HT1080 (cell line): ENCODE measurements around the gene TNRC6C. TPM values are rescaled to one million over a fixed set of nuclear protein-coding genes. Genes with fewer than 3 reads are reported as not detected.
"Not testable (repeated sequence)": the region's sequence is repeated elsewhere in the genome, so short reads cannot be mapped to it uniquely, and the experiment has no call there.

Experiments
- DNase-seq: peaks from one replicate; pipeline ENCODE4 v3.0.0-alpha.2; 2015; ENCODE audit warnings: low read depth
- total RNA-seq: library from RNA; depleted of rRNA; stranded (reverse); fragments of >200 nt; shearing (Covaris generic); gene quantifications from 2 replicates; pipeline ENCODE4 v1.2.3, GENCODE V29; 2014

The TNRC6C gene
- total RNA-seq, 1 experiment from 2014 or later, result 2.7 TPM

DNA sequence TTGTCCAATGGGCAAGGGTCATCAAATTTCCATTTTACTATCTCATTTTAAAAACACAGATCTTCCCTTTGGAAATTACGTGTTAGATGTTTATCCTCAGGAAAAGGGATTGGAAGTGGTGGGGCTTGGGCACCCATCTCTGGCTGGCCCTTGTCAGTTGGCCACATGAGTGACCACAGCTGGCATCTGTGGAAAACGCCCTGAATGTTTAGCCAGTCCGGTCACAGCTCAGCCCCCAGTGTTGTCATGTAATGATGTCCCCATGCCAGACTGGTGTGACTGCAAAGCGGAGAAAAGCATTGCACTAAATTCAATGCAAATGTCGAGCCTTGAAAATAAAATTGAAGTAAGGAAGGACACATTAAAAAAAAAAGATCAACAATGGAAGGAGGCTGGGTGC lies 117.0 kb downstream of the TNRC6C start:
- no peak for DNase-seq

DNA sequence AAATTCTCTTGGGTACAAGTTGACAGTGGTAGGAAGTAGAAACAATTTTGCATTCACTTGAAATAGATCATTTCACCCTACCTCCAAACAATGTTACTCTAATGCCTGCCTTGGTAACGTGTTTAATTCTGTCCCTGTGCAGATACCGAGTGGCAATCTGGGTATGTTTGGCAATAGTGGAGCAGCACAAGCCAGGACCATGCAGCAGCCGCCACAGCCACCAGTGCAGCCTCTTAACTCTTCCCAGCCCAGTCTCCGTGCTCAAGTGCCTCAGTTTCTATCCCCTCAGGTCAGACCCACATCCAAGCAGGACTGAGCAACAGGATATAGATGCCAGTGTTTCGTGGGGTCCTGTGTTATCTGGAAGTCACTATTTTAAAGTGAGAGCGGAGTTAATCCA lies 120.8 kb downstream of the TNRC6C start:
- no peak for DNase-seq

DNA sequence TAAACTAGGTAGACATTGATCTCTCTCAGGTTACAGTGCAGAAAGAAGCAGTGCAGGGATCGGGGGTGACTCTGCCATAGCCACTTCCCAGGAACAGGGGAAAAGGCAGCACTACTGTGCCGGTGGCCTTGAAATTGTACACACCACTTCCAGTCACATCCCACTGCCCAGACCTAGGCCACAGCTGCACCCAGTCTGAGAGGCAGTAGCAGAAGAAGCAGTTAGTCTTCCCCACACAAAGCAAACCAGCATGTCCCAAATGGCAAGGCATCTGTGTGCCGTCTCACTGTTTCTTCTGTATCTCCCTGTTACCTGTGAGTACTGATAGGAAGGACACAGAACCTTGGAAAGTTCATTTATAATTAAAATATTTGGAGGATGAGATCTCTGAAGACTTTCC lies 123.0 kb downstream of the TNRC6C start:
- no peak for DNase-seq

DNA sequence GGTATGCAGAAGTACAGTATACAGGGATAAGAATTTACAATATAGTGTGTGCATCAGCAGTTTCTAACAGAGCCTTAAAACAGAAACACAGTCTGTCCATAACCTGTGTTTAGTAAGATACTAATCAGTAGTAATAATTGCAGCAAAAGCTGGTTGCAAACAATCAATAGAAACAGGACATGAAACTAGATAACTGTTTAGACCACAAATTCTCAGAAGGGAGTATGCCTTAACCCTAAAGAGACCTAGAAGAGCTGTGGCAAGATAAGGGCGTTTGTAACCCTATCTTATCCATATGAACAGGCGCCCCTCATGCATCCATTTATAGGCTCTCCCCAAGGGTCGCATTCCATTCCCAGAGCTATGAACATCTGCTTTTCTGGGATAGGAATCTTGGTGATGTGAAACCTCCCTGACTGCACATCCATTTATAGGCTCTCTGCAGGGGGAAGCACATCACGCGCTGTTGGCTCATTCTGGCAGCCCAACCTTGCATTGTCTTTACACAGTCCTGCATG lies 123.9 kb downstream of the TNRC6C start:
- not testable (repeated sequence) for DNase-seq

DNA sequence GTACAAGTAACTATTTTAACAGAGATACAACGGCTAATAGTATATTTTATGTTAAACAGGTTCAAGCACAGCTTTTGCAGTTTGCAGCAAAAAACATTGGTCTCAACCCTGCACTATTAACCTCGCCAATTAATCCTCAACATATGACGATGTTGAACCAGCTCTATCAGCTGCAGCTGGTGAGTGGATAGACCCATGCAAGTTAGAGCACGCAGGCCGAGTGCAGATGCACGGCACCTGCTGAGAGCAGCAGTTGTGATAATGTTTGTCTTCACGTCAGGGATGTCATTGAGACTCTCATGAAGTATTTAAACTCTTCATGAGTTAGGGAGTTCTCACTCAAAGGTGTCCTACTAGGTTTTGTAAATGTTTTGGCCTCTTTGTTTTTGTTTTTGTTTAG lies 124.5 kb downstream of the TNRC6C start:
- no peak for DNase-seq

DNA sequence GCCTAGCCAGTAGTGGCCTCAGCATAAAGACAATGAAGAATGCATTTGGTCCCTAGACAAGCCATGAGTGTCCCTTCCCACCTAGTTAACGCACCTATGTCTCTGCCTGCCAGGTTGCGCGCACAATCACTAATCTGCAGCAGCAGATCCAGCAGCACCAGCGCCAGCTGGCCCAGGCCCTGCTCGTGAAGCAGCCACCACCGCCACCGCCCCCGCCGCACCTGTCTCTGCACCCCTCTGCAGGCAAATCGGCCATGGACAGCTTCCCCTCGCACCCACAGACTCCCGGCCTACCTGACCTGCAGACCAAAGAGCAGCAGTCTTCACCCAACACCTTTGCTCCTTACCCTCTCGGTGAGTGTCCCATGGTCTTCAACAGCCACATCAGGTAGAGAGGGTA lies 128.2 kb downstream of the TNRC6C start:
- DNase-seq, result no peak

DNA sequence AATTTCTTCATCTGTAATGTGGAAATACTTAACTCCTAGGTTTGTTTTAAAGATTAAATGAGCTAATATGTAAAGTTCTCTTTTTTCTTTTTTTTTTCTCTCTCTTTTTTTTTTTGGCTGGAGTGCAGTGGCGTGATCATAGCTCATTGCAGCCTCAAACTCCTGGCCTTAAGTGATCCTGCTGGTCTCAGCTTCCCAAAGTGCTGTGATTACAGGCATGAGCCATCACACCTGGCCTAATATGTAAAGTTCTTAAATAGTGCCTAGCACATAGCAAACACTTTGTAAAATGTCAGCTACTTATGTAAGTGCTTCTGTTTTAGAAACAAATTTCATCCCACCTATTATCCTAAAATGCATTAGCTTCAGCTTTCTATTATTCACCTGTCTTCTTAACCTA lies 130.0 kb downstream of the TNRC6C start:
- DNase-seq, result no peak

DNA sequence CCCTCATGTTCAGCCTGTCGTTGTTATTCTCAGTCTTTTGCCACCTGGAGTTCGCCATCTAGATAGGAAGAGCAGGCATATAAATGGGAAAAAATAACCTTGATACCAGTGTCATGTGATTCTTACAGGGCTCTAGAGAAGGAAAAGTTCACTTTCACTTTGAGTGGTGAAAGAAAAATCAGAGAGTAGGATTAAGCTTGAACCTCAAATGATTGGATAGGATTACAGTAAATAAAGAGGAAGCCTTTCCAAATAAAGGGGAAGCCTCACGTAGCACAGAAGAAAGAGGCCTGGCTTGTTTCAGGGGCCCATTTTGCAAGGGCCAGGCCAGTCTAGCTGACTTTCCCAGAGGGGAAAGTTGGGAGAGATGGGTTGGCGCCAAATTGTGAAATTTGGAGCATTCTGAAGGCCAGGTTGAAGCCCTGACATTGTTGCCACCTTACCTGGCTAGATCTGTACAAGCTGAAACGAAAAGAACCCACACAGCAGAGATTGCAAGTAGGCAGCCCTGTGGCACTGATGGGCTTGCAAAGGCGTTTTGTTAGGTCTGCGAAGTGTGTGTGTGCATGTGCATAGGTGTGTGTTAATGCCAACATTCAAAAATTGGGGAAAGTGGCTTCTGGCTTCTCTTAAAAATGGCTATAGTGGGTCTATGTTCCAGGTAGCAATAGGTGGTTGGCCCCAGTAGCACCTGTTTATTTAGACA lies 131.2 kb downstream of the TNRC6C start:
- DNase-seq, result no peak

DNA sequence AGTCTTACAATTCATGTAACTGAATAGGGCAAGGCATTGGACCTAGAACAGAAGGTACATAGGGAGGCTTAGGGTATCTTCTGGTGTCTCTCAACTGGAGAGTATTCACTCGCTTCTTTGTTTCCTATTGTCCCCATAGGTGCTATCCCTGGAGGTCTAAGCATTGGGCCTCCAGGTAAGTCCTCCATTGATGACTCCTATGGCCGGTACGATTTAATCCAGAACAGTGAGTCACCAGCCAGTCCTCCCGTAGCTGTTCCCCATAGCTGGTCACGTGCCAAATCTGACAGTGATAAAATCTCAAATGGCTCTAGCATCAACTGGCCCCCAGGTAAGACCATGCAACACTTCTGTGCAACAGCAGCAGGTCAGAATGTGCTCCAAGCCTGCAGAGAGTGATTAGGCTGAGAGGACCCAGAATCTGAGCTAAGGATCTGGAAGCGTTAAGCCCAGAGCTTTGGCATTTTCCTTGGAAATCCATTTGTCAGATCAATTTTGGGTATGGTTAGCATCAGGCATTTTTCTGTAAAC lies 134.4 kb downstream of the TNRC6C start:
- DNase-seq, result no peak

DNA sequence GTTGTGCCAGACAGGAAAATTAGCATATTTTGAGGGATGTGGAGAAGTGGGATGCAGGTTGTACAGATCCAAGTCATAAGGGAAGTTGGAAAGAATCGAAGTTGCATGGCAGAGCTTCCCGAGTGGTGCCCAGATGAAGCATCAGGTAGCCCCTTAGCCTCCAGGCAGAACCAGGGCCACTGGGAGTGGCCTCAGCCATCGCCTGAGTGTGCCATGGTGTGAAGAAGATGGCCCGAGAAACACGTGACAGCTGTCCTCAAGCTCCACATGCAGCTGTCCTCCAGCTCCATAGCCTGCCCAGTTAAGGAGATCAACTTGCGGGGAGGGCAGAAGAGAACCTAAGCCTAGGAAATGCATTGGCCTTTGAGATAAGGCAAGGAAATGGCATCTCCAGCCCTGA lies 136.5 kb downstream of the TNRC6C start:
- DNase-seq, result no peak

DNA sequence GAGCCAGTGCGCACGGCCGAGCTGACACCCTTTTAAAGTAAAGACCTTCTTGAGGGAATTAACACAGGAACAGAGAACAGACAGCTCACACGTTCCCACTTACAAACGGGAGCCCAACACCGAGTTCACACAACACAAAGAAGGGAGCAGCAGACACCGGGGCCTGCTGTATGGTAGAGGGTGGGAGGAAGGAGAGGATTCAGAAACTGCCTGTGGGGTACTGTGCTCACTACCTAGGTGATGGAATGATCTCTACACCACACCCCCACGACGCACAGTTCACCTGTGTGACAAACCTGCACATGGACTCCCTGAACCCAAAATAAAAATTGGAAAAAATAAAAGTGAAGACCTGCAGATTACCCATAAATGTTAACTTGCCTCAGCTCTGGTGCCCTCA lies 137.6 kb downstream of the TNRC6C start:
- no peak for DNase-seq

DNA sequence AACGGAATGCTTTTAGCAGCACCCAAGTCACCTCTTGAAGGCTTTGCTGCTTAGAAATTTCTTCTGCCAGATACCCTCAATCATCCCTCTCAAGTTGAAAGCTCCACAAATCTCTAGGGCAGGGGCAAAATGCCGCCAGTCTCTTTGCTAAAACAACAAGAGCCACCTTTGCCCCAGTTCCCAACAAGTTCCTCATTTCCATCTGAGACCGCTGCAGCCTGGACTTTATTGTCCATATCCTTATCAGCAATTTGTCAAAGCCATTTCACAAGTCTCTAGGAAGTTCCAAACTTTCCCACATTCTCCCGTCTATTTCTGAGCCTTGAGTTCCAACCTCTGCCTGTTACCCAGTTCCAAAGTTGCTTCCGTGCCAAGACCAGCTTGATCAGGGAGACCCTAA lies 142.6 kb downstream of the TNRC6C start:
- DNase-seq, result no peak

DNA sequence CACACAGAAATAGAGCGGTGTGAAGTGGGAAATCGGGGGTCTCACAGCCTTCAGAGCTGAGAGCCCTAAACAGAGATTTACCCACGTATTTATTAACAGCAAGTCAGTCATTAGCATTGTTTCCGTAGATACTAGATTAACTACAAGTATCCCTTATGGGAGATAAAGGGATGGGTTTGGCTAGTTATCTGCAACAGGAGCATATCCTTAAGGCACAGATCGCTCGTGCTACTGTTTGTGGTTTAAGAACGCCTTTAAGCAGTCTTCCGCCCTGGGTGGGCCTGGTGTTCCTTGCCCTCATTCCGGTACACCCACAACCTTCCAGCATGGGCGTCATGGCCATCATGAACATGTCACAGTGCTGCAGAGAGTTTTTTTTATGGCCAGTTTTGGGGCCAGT lies 143.0 kb downstream of the TNRC6C start:
- DNase-seq, result no peak

DNA sequence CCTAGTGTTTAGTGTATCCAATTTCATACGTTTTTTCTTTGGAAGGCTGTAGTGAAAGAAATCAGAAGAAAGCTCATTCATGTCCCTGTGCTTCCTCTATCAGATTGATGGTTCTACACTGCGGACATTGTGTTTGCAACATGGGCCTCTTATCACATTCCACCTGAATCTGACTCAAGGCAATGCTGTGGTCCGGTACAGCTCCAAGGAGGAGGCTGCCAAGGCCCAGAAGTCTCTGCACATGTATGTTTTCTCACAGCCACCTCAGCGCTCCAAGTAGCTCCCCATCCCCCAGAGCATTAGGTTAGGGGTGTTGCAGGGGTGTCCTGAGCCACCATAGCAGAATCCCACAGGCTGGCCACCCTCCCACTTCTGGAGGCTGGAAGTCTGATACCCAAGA lies 144.8 kb downstream of the TNRC6C start:
- no peak for DNase-seq

DNA sequence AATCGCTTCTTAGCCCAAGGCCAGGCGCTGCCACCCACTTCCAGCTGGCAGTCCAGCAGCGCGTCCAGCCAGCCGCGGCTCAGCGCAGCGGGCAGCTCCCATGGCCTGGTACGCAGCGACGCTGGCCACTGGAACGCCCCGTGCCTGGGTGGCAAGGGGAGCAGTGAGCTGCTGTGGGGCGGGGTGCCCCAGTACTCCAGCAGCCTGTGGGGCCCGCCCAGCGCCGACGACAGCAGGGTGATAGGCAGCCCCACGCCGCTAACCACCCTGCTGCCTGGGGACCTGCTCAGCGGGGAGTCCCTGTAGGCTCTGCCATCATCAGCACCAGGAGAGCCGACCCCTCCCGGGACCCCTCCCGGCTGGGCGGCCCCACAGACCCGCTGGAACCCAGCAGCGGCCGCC lies 146.0 kb downstream of the TNRC6C start:
- DNase-seq, result no peak

DNA sequence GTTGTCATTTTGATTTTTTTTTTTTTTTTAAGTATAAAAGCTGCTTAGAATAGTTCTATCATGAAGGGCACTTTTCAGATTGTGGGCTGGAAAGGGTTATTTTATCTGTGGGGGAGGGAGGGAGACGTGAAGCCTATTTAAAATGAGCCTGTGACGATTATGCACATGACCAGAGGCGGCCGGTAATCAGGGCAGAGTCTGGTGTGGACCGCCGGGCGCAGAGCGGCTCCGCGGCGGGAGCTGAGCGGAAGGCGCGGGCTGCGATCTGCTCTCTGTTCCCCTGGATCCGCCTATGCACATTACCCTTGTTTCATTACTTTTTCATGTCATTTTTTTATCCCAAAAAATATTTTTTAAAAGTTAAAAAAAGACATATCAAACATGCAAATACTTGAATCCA lies 146.6 kb downstream of the TNRC6C start:
- no peak for DNase-seq

DNA sequence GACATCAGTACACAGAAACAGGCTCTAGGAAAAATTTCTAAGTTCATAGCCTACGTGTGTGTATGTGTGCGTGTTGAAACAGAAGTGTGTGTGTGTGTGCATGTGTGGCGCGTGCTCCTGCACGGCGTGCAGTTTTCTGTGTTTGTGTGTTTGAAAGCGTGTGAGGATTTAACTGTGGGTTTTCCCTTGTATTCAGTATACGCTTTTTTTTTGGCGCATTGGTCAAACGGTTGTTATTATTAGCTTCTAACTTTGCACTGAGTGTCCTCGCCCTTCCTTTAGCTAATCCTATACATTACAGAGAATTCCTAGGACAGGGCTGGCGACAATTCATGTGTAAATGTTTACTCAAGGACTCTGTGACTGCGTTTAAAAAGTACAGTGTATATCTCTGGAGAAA lies 147.0 kb downstream of the TNRC6C start:
- DNase-seq, result no peak

DNA sequence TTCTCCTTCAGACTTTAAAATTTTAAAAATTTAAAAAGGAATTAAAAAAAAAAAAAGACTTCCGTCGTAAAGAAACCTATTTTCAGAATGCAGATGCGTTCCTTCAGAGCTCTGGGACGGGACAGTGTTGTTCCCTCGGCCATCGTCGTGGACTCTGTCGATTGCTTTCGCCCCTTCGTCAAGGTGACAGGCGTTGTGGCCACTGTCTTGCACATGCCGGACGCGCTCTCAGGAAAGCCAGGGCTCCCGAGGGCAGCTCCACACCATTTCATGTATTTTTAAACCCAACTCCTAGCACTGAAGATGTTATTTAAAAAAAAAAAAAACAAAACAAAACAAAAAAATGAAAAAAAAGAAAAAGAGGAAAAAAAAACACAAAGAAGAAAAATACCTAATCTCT lies 147.7 kb downstream of the TNRC6C start:
- DNase-seq, result no peak

DNA sequence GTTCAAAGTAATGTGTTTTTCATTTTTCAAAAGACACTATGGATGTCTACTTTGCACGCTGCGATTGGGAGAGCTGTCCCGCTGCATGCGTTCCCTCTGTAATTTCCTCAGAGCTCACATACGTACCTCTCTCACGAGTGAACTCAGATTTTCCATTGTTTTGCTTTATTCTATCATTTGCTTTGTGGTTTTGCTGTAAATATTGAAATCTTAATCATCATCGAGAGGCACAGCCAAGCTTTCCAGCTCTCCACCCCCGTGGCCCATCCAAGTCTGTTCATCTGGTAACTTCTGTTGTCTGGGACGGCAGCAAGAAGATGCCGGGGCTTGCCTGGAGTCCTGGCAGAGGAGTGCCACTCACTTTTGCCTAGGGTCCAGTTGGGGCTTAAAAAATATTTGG lies 149.0 kb downstream of the TNRC6C start:
- no peak for DNase-seq

DNA sequence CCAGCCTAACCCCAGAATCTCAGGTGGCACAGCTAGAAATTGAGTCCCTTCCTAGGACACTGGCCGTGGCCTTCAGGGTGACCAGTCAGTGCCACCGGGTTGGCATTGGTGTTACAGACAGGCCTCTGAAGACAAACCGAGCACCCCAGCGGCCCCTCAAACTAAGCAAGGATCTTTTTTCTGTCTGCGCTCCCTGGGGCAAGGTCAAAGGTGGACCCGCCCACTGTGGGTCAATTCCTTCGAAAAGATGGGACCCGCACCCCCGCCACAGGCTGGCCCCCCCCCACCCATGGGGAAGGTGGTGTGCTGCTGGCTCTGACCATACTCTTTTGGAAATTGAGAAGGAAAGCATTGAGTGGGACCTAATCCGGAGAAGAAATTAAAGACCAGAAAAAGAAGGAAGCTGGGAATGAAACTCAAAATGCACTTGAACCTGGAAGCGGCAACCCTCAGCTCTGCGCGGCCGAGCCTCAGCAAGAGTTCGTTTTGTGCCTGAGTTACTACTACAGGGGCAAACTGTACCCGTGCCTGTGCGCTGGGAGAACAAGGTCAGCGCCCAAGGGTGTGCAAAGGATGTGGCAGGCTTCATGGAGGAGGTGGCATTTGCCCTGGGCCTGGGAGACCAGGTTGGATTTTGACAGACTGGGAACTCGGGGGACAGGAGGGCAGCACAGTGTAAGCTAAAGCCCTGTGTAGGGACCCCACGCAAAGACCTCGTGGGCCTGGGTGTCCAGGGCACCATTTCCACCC lies 149.6 kb downstream of the TNRC6C start:
- DNase-seq, result no peak

DNA sequence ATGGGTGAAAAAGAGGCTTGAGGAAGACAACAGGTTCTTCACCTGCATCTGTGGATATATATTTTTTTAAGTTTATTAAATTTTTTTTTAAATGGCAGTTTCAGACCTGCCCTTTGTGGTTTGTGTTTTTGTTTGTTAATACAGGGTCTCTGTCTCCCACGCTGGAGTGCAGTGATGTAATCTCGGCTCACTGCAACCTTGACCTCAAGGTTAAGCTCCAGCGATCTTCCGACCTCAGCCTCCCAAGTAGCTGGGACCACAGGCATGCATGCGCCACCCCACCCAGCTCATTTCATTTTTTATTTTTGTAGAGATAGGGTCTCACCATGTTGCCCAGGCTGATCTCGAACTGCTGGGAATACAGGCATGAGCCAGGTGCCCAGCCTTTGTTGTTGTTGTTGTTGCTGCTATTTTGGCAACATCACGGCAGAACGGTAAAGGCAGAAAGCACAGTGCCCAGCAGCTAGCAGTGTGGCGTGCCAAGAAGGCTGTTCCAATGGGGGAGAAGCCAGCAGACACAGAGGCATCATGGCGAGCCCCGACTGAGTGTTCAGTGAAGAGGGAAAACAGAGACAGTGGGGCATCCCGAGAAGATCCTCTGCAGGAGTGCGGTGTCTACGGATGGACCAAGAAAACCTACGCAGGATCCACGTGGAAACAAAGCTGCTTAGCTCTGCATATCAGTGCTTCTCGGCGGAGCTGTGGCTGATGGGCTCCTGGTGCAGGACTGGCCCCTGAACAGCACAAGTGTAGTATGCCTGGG lies 150.4 kb downstream of the TNRC6C start:
- no peak for DNase-seq

DNA sequence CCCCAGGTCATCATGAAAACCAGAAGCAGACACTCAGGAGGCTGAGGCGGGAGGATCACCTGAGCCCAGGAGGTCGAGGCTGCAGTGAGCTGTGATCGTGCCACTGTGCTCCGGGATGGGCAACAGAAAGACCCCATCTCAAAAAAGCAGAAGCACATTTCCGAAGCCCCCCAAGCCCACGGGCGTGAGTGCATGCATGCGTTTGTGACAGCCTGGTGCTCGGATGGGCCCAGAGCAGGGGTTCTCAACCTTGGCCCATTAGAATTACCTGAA lies 150.9 kb downstream of the TNRC6C start:
- no peak for DNase-seq
